GM23248 (cell line): Measurements from ENCODE around the gene FRK. TPM values are rescaled to one million over a fixed set of nuclear protein-coding genes. Genes with fewer than 3 reads are reported as not detected.

Experiments
- DNase-seq: peaks from one replicate; pipeline ENCODE4 v3.0.0-alpha.2; 2015
- H2AFZ ChIP-seq: fragments of 200-600 bp; sonication (generic); 2 replicates; pipeline ENCODE4 v1.6.1; 2016; ENCODE audit warnings: antibody characterized with exemption
- H3F3A ChIP-seq: fragments of 200-600 bp; sonication (generic); 2 replicates; pipeline ENCODE4 v1.6.1; 2016; ENCODE audit warnings: mild to moderate bottlenecking, antibody characterized with exemption, mixed run types; ENCODE audit not compliant: insufficient read depth
- H3K27ac ChIP-seq: fragments of 200-600 bp; sonication (generic); 2 replicates; pipeline ENCODE4 v1.5.1; 2016; ENCODE audit warnings: mild to moderate bottlenecking
- H3K27me3 ChIP-seq: fragments of 200-600 bp; sonication (generic); replicated peaks from 2 replicates; pipeline ENCODE4 v1.6.1; 2016; ENCODE audit warnings: mild to moderate bottlenecking; ENCODE audit not compliant: insufficient read depth
- H3K36me3 ChIP-seq: fragments of 200-600 bp; sonication (generic); 2 replicates; pipeline ENCODE4 v1.6.1; 2016; ENCODE audit warnings: low read depth, mild to moderate bottlenecking
- H3K4me1 ChIP-seq: fragments of 200-600 bp; sonication (generic); 2 replicates; pipeline ENCODE4 v1.6.1; 2016; ENCODE audit warnings: mild to moderate bottlenecking; ENCODE audit not compliant: insufficient read depth
- H3K4me2 ChIP-seq: fragments of 200-600 bp; sonication (generic); one replicate; pipeline ENCODE4 v1.6.1; 2016; ENCODE audit warnings: mild to moderate bottlenecking; ENCODE audit not compliant: unreplicated experiment
- H3K4me3 ChIP-seq: fragments of 200-600 bp; sonication (generic); 2 replicates; pipeline ENCODE4 v1.5.1; 2016; ENCODE audit warnings: mild to moderate bottlenecking
- H3K79me2 ChIP-seq: fragments of 200-600 bp; sonication (generic); 2 replicates; pipeline ENCODE4 v1.6.1; 2016; ENCODE audit warnings: mild to moderate bottlenecking; ENCODE audit not compliant: insufficient read depth
- H3K9ac ChIP-seq: fragments of 200-600 bp; sonication (generic); 2 replicates; pipeline ENCODE4 v1.6.1; 2016; ENCODE audit warnings: mild to moderate bottlenecking
- H3K9me2 ChIP-seq: fragments of 200-600 bp; sonication (generic); 2 replicates; pipeline ENCODE4 v1.6.1; 2016; ENCODE audit warnings: mixed run types, mild to moderate bottlenecking, moderate library complexity; ENCODE audit not compliant: insufficient read depth
- H3K9me3 ChIP-seq: fragments of 200-600 bp; sonication (generic); one replicate; pipeline ENCODE4 v1.6.1; 2017; ENCODE audit warnings: low read depth
- H4K20me1 ChIP-seq: fragments of 200-600 bp; sonication (generic); 2 replicates; pipeline ENCODE4 v1.6.0; 2016; ENCODE audit not compliant: insufficient read depth
- EZH2 ChIP-seq: fragments of 200-600 bp; sonication (generic); IDR thresholded peaks from 2 replicates; pipeline ENCODE4 v1.6.1; 2018; ENCODE audit warnings: antibody characterized with exemption, mild to moderate bottlenecking; ENCODE audit not compliant: insufficient read depth, poor library complexity, severe bottlenecking
- EZH2phosphoT487 ChIP-seq: fragments of 200-600 bp; sonication (generic); IDR thresholded peaks from 2 replicates; pipeline ENCODE4 v1.6.1; 2018; ENCODE audit warnings: antibody characterized with exemption, moderate library complexity, mild to moderate bottlenecking, low read depth; ENCODE audit not compliant: insufficient read depth
- WGBS, 2 experiments: methylation state at CpG; one replicate each; pipeline ENCODE4 v1.1.6; 2015 to 2017; ENCODE audit warnings: low lambda C conversion rate in 2 of 2, low coverage in 1 of 2; ENCODE audit errors: missing lambda C conversion rate in 2 of 2; 5-methylcytosine and 5-hydroxymethylcytosine counted together
- in situ Hi-C: fragments of 300-500 bp; cut with MboI; formaldehyde crosslinking; loops from 2 replicates; pipeline ENCODE4 v1.15.0; 2020
- polyA plus RNA-seq: library from polyadenylated mRNA; unstranded; fragments of >200 nt; fragmentation: Nextera tagmentation; extraction: Ambion mirVana; gene quantifications from 2 replicates; pipeline ENCODE4 v1.2.1, GENCODE V29; 2016
- total RNA-seq: library from RNA; depleted of rRNA; stranded (reverse); fragments of >200 nt; shearing (Covaris generic); gene quantifications from 2 replicates; pipeline ENCODE4 v1.2.3, GENCODE V29; 2014

FRK gene
- total and polyA plus RNA-seq, 2 experiments from 2014 or later = 0.06 to 0.32 TPM

- Histone ChIP-seq H3K27ac (no peak overlapping the region), H2AFZ (no peak overlapping the region), H3K9me2 (no peaks in the 10 kb centered on the region), H4K20me1 (no peaks in the 10 kb centered on the region), H3K79me2 (no peaks in the 10 kb centered on the region), H3K4me1 (no peaks in the 10 kb centered on the region), H3K9ac (no peak overlapping the region), H3K36me3 (no peaks in the 10 kb centered on the region), H3F3A (no peaks in the 10 kb centered on the region), H3K27me3 (no peaks in the 10 kb centered on the region), H3K4me3 (no peak overlapping the region), H3K9me3 (no peaks in the 10 kb centered on the region), H3K4me2 (no peak overlapping the region)
- DNase-seq = no peak
- 65 to 76% methylated on average over 2 of the region's 2 CpGs for WGBS, 2 experiments
- in situ Hi-C loops = no loop called here
- TF ChIP-seq EZH2phosphoT487 = no peak
Observed at GRCh38 chr6:115986026-115986425, 74.7 kb downstream of the FRK start.

- no peaks in the 10 kb centered on the region for H3K27me3 ChIP-seq
- H3K4me1 ChIP-seq = no peaks in the 10 kb centered on the region
- in situ Hi-C loops = no loop called here
- H3K4me2 ChIP-seq = no peak overlapping the region
- H3K4me3 ChIP-seq = no peak overlapping the region
- no peak for DNase-seq
- no peaks in the 10 kb centered on the region for H3F3A ChIP-seq
- TF ChIP-seq EZH2 = no peak
- no peak for TF ChIP-seq EZH2phosphoT487
- no peak overlapping the region for H3K27ac ChIP-seq
- WGBS, 2 experiments = 86 to 94% methylated on average over 2 of the region's 2 CpGs
- no peaks in the 10 kb centered on the region for H3K79me2 ChIP-seq
- no peaks in the 10 kb centered on the region for H4K20me1 ChIP-seq
- H3K9ac ChIP-seq = no peak overlapping the region
- H3K9me3 ChIP-seq = no peaks in the 10 kb centered on the region
- H3K9me2 ChIP-seq = no peaks in the 10 kb centered on the region
- no peaks in the 10 kb centered on the region for H3K36me3 ChIP-seq
- H2AFZ ChIP-seq = no peak overlapping the region
Observed at GRCh38 chr6:115984809-115985208, 75.9 kb downstream of the FRK start.

- Histone ChIP-seq H3F3A (no peaks in the 10 kb centered on the region), H3K9me2 (no peaks in the 10 kb centered on the region), H3K79me2 (no peaks in the 10 kb centered on the region), H2AFZ (no peak overlapping the region), H3K4me1 (no peaks in the 10 kb centered on the region), H3K4me3 (no peak overlapping the region), H3K9me3 (no peaks in the 10 kb centered on the region), H3K27ac (no peak overlapping the region), H3K27me3 (no peaks in the 10 kb centered on the region), H4K20me1 (no peaks in the 10 kb centered on the region), H3K4me2 (no peak overlapping the region), H3K36me3 (no peaks in the 10 kb centered on the region), H3K9ac (no peak overlapping the region)
- no peak for TF ChIP-seq EZH2phosphoT487
- TF ChIP-seq EZH2 = no peak
- in situ Hi-C loops = no loop called here
- no peak for DNase-seq
- 67 to 72% methylated on average over 4 of the region's 4 CpGs for WGBS, 2 experiments
Observed at GRCh38 chr6:115983998-115984397, 76.7 kb downstream of the FRK start.

DNA sequence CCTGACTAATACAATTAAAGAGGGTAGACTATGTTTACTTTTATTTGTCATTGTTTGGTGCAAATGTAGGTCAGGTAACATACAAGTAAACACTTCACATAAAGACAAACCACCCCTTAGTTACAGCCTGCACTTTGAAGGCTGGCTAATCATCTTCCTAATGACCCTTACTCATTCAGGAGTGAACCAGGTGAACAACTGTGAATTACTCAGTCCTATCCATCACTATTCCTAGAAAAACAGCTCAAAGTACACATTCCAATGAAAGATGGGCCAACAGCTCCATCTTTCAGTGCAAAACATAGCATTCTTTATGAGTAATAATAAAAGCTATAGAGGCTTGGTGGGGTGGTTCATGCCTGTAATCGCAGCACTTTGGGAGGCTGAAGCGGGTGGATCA, 78.2 kb downstream of the FRK start:
- TF ChIP-seq EZH2phosphoT487 (no peak), EZH2 (no peak)
- in situ Hi-C loops = no loop called here
- Histone ChIP-seq H2AFZ (no peak overlapping the region), H4K20me1 (no peaks in the 10 kb centered on the region), H3K79me2 (no peaks in the 10 kb centered on the region), H3K4me3 (no peak overlapping the region), H3K9me2 (no peaks in the 10 kb centered on the region), H3K4me1 (no peaks in the 10 kb centered on the region), H3K27me3 (no peaks in the 10 kb centered on the region), H3F3A (no peaks in the 10 kb centered on the region), H3K27ac (no peak overlapping the region), H3K9ac (no peak overlapping the region), H3K9me3 (no peaks in the 10 kb centered on the region), H3K4me2 (no peak overlapping the region), H3K36me3 (no peaks in the 10 kb centered on the region)
- WGBS, 2 experiments = 88 to 91% methylated on average over 2 of the region's 2 CpGs
- DNase-seq = no peak

DNA sequence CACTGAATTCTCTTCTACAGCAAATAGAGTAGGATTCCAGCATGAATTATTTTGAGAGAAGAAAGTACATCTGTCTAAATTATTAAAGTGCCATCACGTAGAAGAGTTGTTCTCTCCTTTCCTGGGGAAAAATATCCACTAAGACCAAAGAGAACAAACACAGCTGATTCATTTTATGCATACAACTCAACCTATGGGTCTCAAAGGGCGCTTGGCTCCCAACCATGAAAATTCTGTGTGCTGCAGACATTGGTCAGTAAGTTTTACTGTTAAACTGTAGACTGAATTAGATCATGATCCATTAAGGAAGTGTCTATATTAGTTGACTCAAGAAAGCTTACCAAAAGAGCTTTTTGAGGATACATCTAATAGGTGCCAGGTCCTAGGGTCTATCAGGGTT, 83.5 kb downstream of the FRK start:
- Histone ChIP-seq H3K9me2 (no peaks in the 10 kb centered on the region), H3K27ac (no peak overlapping the region), H3K4me3 (no peak overlapping the region), H3K27me3 (no peaks in the 10 kb centered on the region), H4K20me1 (no peaks in the 10 kb centered on the region), H3K36me3 (no peaks in the 10 kb centered on the region), H3K9me3 (no peaks in the 10 kb centered on the region), H3K79me2 (no peaks in the 10 kb centered on the region), H3F3A (no peaks in the 10 kb centered on the region), H3K4me2 (no peak overlapping the region), H3K4me1 (no peaks in the 10 kb centered on the region), H2AFZ (no peak overlapping the region), H3K9ac (no peak overlapping the region)
- TF ChIP-seq EZH2phosphoT487 = no peak
- no peak for TF ChIP-seq EZH2
- WGBS, 2 experiments = 10 to 13% methylated on average over 2 of the region's 2 CpGs
- in situ Hi-C loops = no loop called here
- no peak for DNase-seq
